Globus pallidus (tissue), 1 donor: ENCODE measurements around the gene ZDHHC14.
"Not testable (repeated sequence)": the region's sequence is repeated elsewhere in the genome, so short reads cannot be mapped to it uniquely, and the experiment has no call there.

Experiments
- DNase-seq: peaks from one replicate; pipeline ENCODE4 v3.0.0-alpha.2; 2015; ENCODE audit warnings: low spot score

Gene ZDHHC14

DNA sequence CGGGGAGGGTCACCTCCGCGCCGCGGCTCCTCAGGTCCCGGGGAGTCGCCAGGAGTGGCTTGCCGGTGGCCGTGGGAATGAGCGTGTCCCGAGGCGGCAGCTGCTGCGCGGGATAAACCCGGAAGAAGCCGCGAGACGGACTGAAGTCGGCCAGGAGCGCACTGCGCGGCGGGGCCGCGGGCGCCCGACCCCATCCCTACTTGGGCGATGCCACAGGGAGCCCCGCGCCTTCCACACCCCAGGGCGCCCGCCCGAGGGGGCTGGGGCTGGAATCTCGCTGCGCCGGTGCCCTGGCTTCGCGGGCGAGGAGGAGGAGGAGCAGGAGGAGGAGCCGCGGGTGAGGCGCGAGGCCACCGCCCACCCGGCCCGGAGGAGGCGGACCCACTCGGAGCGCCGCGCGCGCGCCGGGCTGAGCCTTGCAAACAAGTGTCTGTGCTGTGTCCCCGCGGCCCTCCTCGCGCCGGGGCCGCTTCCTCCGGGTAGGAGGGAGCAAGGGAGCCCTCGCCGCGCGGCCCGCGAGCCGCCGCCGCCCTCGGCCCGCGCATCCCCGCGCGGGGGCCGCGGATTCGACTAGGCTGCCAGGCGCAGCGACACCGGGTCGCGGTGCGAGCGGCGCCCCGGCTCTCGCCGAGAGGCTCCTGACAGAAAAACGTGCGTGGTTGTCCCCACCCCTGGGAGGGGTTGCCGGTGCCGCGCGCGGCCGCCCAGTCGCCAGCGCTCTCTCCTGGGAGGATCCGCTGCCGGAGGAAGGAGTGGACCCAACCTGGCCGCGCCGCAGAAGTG is at the start of gene ZDHHC14:
Gene ZDHHC14 (plus strand): TSS at position 412 of the 783 bp plus-strand sequence.
- peak; percentile 93 for DNase-seq

- DNase-seq = no peak
Observed at GRCh38 chr6:157332813-157333212, 48.2 kb upstream of the ZDHHC14 start.

DNA sequence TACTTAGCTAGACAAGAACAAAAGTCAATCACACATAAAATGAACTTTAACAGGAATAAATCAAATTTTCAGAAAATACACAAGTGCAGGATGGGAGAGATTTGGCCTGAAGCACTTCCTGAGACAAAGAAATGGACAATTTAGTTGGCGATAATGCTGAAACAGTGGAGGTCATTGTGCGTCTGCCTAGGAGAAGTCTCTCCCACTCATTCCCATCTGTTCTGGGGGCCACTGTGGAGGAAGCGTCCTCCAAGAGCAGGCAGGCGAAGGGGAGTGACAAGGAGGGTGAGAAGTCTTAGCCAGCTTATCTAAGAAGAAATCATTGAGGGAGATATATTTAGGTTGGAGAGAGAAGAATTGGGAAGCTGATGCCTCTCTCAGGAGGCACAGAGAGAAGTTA is 47.5 kb upstream of the ZDHHC14 start:
- no peak for DNase-seq

DNA sequence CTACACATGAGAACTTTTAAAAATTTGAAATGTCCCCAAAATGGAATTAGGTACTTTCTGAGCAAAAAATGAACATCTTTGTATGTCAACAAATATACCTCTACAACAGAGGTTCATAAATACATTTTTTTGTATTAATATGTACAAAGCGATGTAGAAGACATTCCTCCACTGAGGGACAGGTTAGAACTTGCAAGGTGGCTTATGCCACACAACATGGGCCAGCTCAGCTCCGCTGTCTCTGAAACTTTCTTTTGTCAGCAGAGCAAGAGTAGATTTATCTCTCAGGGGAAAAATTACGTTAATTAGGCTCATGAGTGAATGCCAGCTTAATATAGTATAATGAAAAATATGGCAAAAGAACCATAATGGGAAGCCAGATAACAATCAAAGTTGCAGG is 47.0 kb upstream of the ZDHHC14 start:
- DNase-seq = no peak

- DNase-seq = no peak
Observed at GRCh38 chr6:157335829-157336228, 45.2 kb upstream of the ZDHHC14 start.

GRCh38 chr6:157337276-157337675 is 43.7 kb upstream of the ZDHHC14 start:
- DNase-seq = not testable (repeated sequence)

GRCh38 chr6:157337751-157338150 is 43.2 kb upstream of the ZDHHC14 start:
- DNase-seq = no peak

DNA sequence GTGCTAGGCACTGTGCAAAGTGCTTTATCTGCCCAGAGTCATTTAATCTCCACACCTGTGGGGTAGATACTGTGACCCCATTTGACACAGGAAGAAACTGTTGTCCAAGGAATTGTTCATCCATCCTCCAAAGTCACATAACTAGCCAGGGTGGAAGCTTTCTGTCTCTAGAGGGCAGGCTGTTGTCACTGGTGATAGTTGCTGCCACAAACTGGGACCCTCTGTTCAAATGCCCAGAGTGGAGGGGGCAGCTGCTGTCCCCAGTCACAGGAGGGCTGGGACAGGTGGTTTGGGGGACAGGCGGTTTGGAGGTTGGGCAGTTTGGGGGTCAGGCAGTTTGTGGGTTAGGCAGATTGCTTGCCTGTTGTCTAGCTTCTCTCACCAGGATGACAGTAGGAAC is 41.6 kb upstream of the ZDHHC14 start:
- no peak for DNase-seq

DNA sequence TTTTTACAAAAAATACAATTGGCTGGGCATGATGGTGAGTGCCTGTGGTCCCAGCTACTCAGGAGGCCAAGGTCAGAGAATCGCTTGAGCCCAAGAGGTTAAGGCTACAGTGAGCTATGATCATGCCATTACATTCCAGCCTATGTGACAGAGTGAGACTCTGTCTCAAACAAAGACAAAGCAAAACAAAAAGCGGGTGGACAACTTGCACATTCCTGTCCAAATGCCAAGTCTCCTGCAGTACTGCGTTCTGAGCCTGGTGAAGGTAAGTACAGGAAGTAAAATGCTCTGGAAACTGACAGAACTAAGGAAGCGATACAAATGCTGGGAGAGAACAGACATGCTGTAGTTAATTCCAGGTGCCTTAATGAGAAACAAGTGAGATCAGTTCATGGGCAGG is 37.3 kb upstream of the ZDHHC14 start:
- DNase-seq = no peak

DNA sequence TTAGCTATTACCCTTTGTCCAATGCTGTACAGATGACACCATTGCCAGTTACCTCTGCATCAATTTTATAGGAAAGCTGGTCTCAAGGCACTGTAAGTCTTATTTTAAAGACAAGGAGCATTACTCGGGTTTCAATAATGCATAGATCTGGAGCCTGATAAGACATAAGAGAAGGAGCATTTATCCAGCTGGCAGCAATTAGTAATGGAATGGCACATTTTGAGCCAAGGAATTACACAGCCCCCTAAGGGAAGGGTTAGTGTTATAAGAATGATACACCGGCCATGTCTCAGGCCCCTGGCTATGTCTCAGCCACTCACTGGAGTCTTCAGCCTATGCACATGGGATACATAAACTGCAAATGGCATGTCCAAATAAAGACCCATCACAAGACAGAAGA is 34.6 kb upstream of the ZDHHC14 start:
- no peak for DNase-seq

GRCh38 chr6:157358287-157358686 is 22.7 kb upstream of the ZDHHC14 start:
- DNase-seq = no peak

GRCh38 chr6:157361886-157362285 is 19.1 kb upstream of the ZDHHC14 start:
- no peak for DNase-seq

- DNase-seq = no peak
Observed at GRCh38 chr6:157364705-157365104, 16.3 kb upstream of the ZDHHC14 start.

DNA sequence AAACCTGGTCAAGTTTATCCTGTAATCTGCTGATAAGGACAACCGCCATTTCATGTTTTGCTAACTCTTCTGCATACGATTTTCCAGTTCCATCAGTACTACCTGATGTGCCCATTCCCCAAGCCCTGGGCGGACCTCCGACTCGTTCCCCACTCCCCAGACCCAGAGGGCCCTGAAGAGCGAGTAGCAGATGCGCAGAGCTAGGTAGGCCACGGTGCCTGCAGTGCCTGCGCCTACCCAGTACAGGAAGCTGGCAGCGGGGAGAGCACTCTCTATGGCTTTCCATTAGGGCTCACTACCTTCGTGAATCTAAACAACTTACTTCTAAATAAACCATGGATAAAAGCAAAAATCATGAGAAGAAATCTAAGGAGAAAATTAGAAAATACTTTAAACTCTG is 14.3 kb upstream of the ZDHHC14 start:
- DNase-seq = no peak

- DNase-seq = no peak
Observed at GRCh38 chr6:157368359-157369049, 12.5 kb upstream of the ZDHHC14 start.

GRCh38 chr6:157370755-157371154 is 10.2 kb upstream of the ZDHHC14 start:
- no peak for DNase-seq

- DNase-seq = no peak
Observed at GRCh38 chr6:157372501-157373280, 8.3 kb upstream of the ZDHHC14 start.

GRCh38 chr6:157374889-157375443 is 6.0 kb upstream of the ZDHHC14 start:
- DNase-seq = peak; percentile 59

DNA sequence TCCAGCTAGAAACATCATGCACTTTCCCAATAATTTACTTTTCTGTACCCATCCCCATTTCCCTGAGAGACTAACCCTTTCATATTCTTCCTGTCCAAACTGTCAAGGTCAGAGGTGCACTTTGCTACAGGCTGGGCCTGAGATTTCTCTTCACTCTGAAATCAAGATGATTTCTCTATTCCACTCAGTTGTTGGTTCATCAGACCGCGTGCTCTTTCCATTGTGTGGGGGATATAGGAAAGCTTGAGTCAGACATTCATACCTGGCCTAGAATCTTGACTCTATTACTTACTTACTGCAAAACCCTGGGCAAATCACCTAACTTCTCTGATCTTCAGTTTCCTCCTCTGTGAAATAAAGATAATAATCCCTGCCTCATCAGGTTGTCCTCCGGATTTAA is 4.7 kb upstream of the ZDHHC14 start:
- no peak for DNase-seq

DNA sequence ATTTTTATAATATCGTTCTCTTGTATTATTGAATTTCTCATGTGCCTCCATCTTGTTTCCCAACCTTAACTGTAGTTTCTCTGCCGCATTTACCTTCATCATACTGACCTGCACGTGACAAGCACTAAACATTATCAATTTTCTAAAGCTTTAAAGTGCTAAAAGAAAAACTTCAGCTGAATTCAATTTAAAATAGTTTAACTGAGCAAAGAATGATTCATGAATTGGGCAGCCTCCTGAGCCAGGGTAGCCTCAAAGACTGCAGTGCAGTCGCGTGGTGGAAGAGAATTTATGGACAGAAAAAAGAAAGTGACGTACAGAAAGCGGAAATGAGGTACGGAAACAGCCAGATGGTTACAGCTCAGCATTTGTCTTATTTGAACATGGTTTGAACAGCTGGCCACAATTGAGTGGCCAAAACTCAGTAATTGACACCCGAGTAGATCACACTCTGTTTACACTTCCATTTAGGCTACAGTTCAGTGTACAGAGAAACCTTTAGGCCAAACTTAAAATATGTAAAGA is 4.2 kb upstream of the ZDHHC14 start:
- DNase-seq = no peak

GRCh38 chr6:157379656-157380457 is 1.1 kb upstream of the ZDHHC14 start:
- DNase-seq = peak; percentile 94

DNA sequence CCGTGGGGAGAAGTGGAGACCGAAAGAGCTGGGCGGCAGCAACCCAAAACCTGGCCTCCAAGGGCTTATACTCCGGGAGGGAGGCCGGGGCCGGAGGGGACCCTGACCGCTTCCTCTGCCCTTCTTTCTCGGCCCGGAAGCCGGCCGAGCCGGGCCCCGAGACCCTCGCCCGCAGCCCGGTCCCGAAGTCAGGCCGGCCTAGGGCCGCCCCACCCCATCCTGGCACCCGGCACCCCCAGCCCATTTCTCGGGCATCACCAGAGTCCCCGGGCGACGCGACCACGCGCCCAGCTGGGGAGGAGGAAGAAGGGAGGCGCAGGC is 572 bp upstream of the ZDHHC14 start:
- DNase-seq = no peak
